ENCODE results near the gene NCS1. TPM values are rescaled to one million over a fixed set of nuclear protein-coding genes. Genes with fewer than 3 reads are reported as not detected.

Gene NCS1
- total and polyA plus RNA-seq, 2 of the 8 experiments (the other 6 are each of a cell fraction or from before 2014, with no cell fraction given), result 34.7 to 47.6 TPM

DNA sequence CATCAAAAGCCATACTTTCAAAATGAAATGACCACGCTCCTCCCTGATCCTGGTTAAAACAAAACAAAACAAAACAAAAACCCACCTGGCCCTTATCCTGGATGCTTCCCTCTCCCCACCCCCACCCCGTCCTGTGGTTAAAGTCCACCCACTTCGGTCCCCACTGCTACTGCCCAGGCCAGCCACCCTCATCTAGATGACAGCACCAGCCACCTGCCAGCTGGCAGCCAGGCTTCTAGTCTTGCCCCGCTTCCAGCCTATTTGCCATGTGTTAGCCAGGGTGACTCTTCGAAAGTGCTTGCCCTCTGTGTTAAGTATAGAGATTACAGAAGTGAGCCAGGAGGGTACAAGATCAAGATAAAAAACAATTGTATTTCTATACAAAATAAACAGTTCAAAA, 27.5 kb upstream of the NCS1 start (continued):
- no peak for TF ChIP-seq CTBP2 (IDR thresholded peaks at IDR 0.05; ENCODE audit: borderline replicate concordance, insufficient read depth, insufficient read length, low read length)

Measured in H1 (cell line).